ENCODE results near the gene GALR3. TPM values are rescaled to one million over a fixed set of nuclear protein-coding genes. Genes with fewer than 3 reads are reported as not detected.

Gene GALR3
- total and polyA plus RNA-seq, 2 of the 8 experiments (the other 6 are each of a cell fraction or from before 2014, with no cell fraction given): 0.84 to 1.1 TPM

DNA sequence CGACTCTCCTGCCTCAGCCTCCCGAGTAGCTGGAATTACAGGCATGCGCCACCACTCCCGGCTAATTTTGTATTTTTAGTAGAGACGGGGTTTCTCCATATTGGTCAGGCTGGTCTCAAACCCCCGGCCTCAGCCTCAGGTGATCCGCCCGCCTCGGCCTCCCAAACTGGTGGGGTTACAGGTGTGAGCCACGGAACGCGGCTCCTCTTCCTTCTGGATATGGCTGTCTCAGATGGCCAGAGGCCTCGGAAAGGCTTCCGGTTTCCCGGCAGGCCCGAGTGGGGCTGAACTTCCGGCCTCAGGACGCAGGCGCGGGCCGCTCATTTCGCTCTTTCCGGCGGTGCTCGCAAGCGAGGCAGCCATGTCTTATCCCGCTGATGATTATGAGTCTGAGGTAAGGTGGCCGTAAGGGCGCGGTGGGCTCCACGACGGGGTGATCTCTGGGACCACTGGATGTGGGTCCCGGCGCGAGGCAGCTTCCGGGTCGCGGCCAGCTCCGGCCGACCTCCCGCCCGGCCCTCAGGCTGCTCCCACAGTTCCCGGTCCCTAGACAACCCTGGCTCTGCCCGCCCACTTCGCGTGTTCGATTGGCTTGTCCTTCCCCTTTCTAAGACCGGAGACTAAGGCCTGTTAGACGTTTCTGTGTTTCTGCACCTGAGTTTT, 26.0 kb downstream of the GALR3 start, which contains the start of gene EIF3L:
Gene EIF3L (plus strand): TSS at position 331 of the 663 bp plus-strand sequence. CDS start 31 bp downstream, at position 362.
- FAIRE-seq (no peak), DNase-seq (ENCODE audit: low read depth in 1 of 2, low spot score in 2 of 2) (peak; percentile 68 to 90)
- H2BK12ac ChIP-seq (ENCODE audit: low read depth, low read length): 0 out of 2 replicates have a peak within 1 kb of the TSS, but pooled peaks have one; percentile 1
- peak within 1 kb of the TSS; percentile 50 for H4K5ac ChIP-seq (ENCODE audit: insufficient read length, low read depth, low read length)
- H3K4ac ChIP-seq (replicated peaks; ENCODE audit: insufficient read length, low read depth, low read length): peak within 1 kb of the TSS; percentile 82
- peaks cover 11 to 38% (median 31%) of the 10 kb centered on the region in 4 experiments for H3K36me3 ChIP-seq (ENCODE audit: control insufficient read depth in 2 of 4, insufficient read depth in 4 of 4, low read length in 3 of 4)
- H2BK5ac ChIP-seq (ENCODE audit: low read depth, low read length): peak within 1 kb of the TSS; percentile 85
- no peak within 1 kb of the TSS for H2BK20ac ChIP-seq (ENCODE audit: low read length)
- H3K14ac ChIP-seq (ENCODE audit: insufficient read length): peak within 1 kb of the TSS; percentile 35
- peak within 1 kb of the TSS; percentile 75; the same call in 1 of the 2 replicates for H2AK5ac ChIP-seq (ENCODE audit: low read depth, low read length)
- H2BK120ac ChIP-seq (replicated peaks; ENCODE audit: low read depth, low read length): peak within 1 kb of the TSS; percentile 8
- CTCF ChIA-PET (ENCODE audit: partially characterized antibody): interaction anchor here (1.2 to 2.7 kb wide), 2 partner anchors 18 to 31 kb away, joined by 4 to 19 read pairs; no protein-coding TSS in a partner anchor
- peak within 1 kb of the TSS; percentile 96; the same call in 1 of the 2 replicates for H4K8ac ChIP-seq (ENCODE audit: extremely low read depth, insufficient read depth, low read length)
- H4K20me1 ChIP-seq (replicated peaks in 1 of 2; ENCODE audit: control insufficient read depth in 1 of 2, insufficient read depth in 2 of 2, low read length in 2 of 2): peaks cover 2 to 3% of the 10 kb centered on the region in 2 experiments
- H3K18ac ChIP-seq (ENCODE audit: extremely low read depth, low read length): peak within 1 kb of the TSS; percentile 88
- H3K23ac ChIP-seq (ENCODE audit: insufficient read length): peak within 1 kb of the TSS; percentile 71
- peak within 1 kb of the TSS; percentile 86 for H3K27ac ChIP-seq (ENCODE audit: low read depth, low read length)
- 0 out of 2 replicates have a peak within 1 kb of the TSS, but pooled peaks have one; percentile 12 for H2AFZ ChIP-seq (ENCODE audit: low read length)
- H3K27me3 ChIP-seq (replicated peaks in 1 of 4; ENCODE audit: control insufficient read depth in 3 of 4, extremely low read depth in 1 of 4, insufficient read depth in 3 of 4, low read length in 3 of 4): no peaks in the 10 kb centered on the region
- peak within 1 kb of the TSS; percentile 98 for H3K56ac ChIP-seq (replicated peaks; ENCODE audit: insufficient read length, low read depth, low read length)
- H3K79me2 ChIP-seq (ENCODE audit: control insufficient read depth in 1 of 2, insufficient read depth in 2 of 2, low read length in 2 of 2): peaks cover 9 to 53% of the 10 kb centered on the region in 2 experiments
- H3K4me2 ChIP-seq (ENCODE audit: insufficient read depth in 1 of 2, low read depth in 2 of 2, low read length in 2 of 2): peak within 1 kb of the TSS; percentile 92 to 98
- WGBS, 2 experiments (ENCODE audit: extremely low coverage in 1 of 2, insufficient coverage in 1 of 2, insufficient read length in 1 of 2, insufficient replicate concordance in 2 of 2, low coverage in 1 of 2, low lambda C conversion rate in 2 of 2, missing lambda C conversion rate in 1 of 2): 2% methylated on average over 49 of the region's 49 CpGs; no CpG with 5 or more reads in 1 of the 2 experiments
- peak within 1 kb of the TSS; percentile 67 for H4K91ac ChIP-seq (replicated peaks; ENCODE audit: insufficient read length, low read length)
- peaks cover 9% of the 10 kb centered on the region for H3K23me2 ChIP-seq (ENCODE audit: low read depth, low read length)
- H3K4me3 ChIP-seq (ENCODE audit: extremely low read depth in 1 of 4, insufficient read depth in 2 of 4, low read depth in 3 of 4, low read length in 4 of 4): peak within 1 kb of the TSS; percentile 96 to 99 (median 98)
- H3K9ac ChIP-seq (replicated peaks in 1 of 4; ENCODE audit: extremely low read depth in 1 of 4, low read depth in 3 of 4, low read length in 3 of 4): peak within 1 kb of the TSS; percentile 71 to 97 (median 88)
- no peak within 1 kb of the TSS for H2BK15ac ChIP-seq (ENCODE audit: low read length)
- no peaks in the 10 kb centered on the region for H3K9me3 ChIP-seq (ENCODE audit: insufficient read depth in 2 of 2, low read depth in 1 of 2, low read length in 1 of 2)
- H3K79me1 ChIP-seq (ENCODE audit: low read depth, low read length): peaks cover 3% of the 10 kb centered on the region
- H3K4me1 ChIP-seq (replicated peaks in 1 of 4; ENCODE audit: control insufficient read depth in 3 of 4, insufficient read depth in 4 of 4, low read length in 3 of 4): peaks cover 0 to 2% (median 2%) of the 10 kb centered on the region in 4 experiments; a peak in 3 of 7 replicates
- POLR2A ChIA-PET (ENCODE audit: partially characterized antibody): interaction anchor here (0.9 to 3.7 kb wide), 17 partner anchors 8 to 213 kb away, joined by 3 to 27 read pairs (median 3); partner anchors contain the start of gene GALR3
- TF ChIP-seq KDM5A (IDR thresholded peaks at IDR 0.05; ENCODE audit: low read length) (peak; percentile 42; the same call in 1 of the 2 replicates), HDAC2 (IDR thresholded peaks at IDR 0.05; ENCODE audit: borderline replicate concordance in 1 of 2, low read depth in 2 of 2, low read length in 2 of 2) (0 out of 4 replicates have a peak, but pooled peaks of 1 of the 2 experiments have one; percentile 31), CTBP2 (IDR thresholded peaks at IDR 0.05; ENCODE audit: borderline replicate concordance, insufficient read depth, insufficient read length, low read length) (no peak), RXRA (IDR thresholded peaks at IDR 0.05; ENCODE audit: insufficient read depth, low read depth, low read length) (no peak), BCL11A (IDR thresholded peaks at IDR 0.05; ENCODE audit: low read depth in 2 of 2, low read length in 2 of 2) (no peak), RBBP5 (IDR thresholded peaks at IDR 0.05; ENCODE audit: borderline replicate concordance, low read depth, low read length) (no peak; the same call in 1 of the 2 replicates), HDAC6 (IDR thresholded peaks at IDR 0.05; ENCODE audit: low read depth, low read length) (no peak), POLR2AphosphoS5 (IDR thresholded peaks at IDR 0.05; ENCODE audit: low read depth, low read length) (peak; percentile 97)
- TF ChIP-seq, protein P1, sequence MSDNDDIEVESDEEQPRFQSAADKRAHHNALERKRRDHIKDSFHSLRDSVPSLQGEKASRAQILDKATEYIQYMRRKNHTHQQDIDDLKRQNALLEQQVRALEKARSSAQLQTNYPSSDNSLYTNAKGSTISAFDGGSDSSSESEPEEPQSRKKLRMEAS (IDR thresholded peaks at IDR 0.05): 0 out of 2 replicates have a peak, but pooled peaks have one; percentile 16

Measured in H1 (cell line).